ENCODE results near the gene LPAR6. TPM values are rescaled to one million over a fixed set of nuclear protein-coding genes. Genes with fewer than 3 reads are reported as not detected.
"Not testable (repeated sequence)": the region's sequence is repeated elsewhere in the genome, so short reads cannot be mapped to it uniquely, and the experiment has no call there.

LPAR6 gene
- polyA plus RNA-seq, 3 donors, result 47.9 to 56.0 (median 54.6) TPM

- not testable (repeated sequence) for DNase-seq (ENCODE audit: low read depth in 3 of 3, low spot score in 2 of 3)
Observed at GRCh38 chr13:48422003-48422402, 9.1 kb upstream of the LPAR6 start.

DNA sequence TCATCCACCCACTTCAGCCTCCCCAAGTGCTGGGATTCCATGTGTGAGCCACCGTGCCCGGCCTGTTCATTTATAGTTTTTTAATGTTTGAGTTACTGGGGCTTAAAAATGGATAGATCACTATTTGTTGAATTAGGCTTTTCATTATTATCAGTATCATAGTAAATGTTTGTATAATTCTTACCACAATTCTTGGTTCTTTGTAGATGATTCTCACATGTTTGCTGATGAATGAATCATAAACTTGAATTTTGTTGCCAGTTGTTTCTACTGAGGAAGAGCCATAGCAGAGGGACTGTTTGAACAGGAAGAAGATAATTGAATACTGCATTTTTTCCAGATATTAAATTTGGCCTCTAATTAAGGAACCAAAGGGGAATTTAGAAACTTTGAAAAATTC is 2.6 kb upstream of the LPAR6 start:
- DNase-seq (ENCODE audit: low read depth in 3 of 3, low spot score in 2 of 3), result no peak

DNA sequence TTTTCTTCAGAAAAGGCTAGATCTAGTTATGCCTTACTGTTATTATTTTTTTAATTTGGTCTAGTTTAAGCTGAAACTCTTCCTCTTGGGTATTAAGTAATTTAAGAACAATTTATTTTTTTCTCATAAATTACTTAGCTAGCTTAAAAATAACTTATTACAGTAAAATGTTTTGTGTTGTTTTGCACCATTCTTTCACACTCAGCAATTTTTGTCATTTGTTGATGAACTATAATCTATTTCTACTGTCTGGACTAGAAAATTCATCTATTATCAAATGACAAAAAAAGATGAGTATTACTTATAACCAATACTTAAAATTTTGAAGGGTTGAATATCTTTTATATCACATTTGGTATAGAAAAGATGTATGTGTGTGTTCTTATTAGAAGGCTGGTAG is 1.6 kb upstream of the LPAR6 start:
- DNase-seq (ENCODE audit: low read depth in 3 of 3, low spot score in 2 of 3), result no peak

- peak in 1 of 3 donors; percentile 42 for DNase-seq (ENCODE audit: low read depth in 3 of 3, low spot score in 2 of 3)
Observed at GRCh38 chr13:48411841-48412531, 927 bp downstream of the LPAR6 start.

GRCh38 chr13:48411147-48411794 is 1.6 kb downstream of the LPAR6 start:
- peak in 1 of 3 donors; percentile 31 for DNase-seq (ENCODE audit: low read depth in 3 of 3, low spot score in 2 of 3)

- DNase-seq (ENCODE audit: low read depth in 3 of 3, low spot score in 2 of 3), result no peak
Observed at GRCh38 chr13:48410199-48410598, 2.7 kb downstream of the LPAR6 start.

GRCh38 chr13:48405875-48406274 is 7.0 kb downstream of the LPAR6 start:
- DNase-seq (ENCODE audit: low read depth in 3 of 3, low spot score in 2 of 3), result no peak

DNA sequence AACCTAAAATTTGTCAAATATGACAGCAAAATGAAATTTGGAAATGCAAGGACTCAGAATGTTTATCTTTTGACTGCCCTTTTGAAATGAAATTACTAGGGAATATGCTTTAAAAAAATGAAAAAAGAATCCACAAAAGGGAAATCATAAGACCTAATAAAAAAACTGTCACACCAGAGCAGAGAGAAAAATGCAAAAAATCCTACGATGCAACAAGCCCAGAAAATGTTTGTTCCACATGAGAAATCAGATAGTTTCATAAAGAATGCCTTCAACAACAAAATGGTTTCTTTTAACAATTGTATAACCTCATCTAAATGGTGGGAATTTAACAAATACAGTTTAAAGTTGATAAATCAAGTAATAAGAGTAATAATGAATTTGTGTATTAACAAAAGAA is 8.0 kb downstream of the LPAR6 start:
- DNase-seq (ENCODE audit: low read depth in 3 of 3, low spot score in 2 of 3), result no peak

DNA sequence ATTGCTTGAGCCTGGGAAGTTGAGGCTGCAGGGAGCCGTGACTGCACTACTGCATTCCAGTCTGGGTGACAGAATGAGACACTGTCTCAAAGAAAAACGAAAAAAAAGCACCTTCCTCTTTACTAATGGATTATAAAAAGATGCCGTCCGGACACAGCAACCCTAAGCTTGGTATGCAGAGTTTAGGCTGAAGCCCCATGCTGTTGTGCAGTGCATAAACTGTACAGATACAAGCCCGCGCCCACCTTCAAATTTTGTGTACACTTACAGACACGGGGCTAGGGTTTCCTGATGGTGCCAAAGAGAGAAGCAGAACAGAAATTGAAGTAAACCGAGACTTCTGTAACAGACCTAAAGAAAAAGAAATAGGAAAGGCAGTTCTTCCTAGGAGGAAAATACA is 9.0 kb downstream of the LPAR6 start:
- no peak for DNase-seq (ENCODE audit: low read depth in 3 of 3, low spot score in 2 of 3)

DNA sequence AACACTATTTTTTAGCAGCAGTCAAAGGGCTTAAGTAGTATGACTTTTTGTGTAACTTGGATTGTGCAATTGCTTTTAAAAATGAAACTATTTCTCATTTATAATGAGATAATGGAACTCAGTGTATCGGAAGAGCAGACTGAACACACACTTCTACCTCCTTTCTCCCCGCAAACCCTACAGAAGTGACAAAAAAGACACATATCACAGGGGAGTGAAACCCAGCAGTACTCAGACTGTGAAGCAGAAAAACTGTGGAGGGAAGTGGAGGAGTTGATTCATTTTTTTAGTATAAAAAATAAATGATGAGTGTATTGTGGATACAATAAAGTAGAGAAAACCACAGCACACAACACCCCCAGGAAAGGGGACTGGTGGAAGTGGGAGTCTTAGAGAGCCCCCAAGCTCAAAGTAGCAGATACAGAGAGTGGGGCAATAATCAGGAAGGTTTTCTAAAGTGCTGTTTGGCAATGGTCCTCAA is 9.7 kb downstream of the LPAR6 start:
- no peak for DNase-seq (ENCODE audit: low read depth in 3 of 3, low spot score in 2 of 3)

GRCh38 chr13:48402325-48402932 is 10.5 kb downstream of the LPAR6 start:
- no peak for DNase-seq (ENCODE audit: low read depth in 3 of 3, low spot score in 2 of 3)

DNA sequence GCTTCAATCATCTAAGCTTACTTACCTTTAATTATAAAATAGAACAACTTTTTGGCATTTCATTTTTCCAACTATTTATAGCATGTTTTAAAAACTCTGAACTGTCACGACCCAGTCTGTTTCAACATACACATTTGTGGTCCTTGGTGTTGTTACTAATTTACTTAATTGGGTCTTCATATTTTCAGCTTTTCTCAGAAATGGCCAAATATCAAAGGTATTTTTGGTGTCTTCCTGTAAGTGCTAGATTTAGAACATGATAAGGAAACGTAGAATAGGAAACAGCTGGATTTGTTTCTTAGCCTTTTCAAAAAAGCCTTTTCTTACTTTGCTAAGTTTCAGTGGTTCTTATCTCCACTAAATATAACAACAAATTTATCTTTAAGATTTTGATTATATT is 11.4 kb downstream of the LPAR6 start:
- DNase-seq (ENCODE audit: low read depth in 3 of 3, low spot score in 2 of 3), result no peak

DNA sequence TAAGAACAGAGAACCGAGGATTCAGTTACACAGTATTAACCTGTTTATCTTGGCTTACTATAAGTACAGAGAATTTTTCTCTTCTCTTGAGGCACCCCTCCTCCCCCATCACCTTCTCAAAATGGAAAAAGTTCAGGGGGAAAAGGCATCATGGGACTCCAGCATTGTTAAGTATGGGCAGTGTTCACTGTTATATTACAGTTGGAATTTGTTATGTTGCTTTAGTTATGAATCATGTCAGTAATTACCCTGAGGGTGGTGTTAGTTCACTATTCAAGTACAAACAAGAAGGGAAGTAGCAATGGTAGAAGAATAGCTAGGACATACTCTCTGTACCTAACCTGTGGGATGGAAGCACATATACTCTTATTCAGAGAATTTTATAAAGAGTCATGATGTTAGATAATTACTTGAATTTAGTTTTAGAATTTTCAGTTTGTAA is 12.0 kb downstream of the LPAR6 start:
- DNase-seq (ENCODE audit: low read depth in 3 of 3, low spot score in 2 of 3), result no peak

GRCh38 chr13:48400090-48400694 is 12.7 kb downstream of the LPAR6 start:
- no peak for DNase-seq (ENCODE audit: low read depth in 3 of 3, low spot score in 2 of 3)

DNA sequence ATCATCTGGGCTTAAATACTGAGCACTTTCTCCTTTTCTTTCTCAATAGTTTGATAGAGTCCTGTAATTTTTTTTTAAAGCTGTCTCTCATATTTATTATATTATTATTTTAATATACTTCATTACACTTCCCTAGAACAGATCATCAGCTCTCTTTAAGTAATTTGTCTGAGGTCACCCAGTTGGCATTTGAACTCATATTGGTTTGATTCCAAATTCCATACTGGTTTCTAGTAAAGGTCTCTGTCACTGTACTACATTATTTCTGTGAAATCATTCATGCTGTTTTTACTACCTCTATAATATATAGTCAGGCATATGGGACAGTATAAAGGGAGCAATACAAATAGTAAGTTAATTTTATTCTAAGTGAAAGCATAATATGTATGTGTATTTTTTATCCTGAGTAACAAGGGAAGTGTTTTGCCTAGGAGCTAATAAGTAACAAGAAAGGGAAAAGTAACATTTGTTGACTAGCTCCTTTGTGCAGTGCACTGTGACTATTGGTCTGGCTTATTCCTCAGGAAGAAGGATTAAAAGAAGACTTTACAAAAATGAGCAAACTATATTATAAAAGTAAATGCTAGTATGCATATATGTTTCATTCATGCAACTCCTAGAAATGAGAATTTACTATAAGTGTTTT is 14.3 kb downstream of the LPAR6 start:
- DNase-seq (ENCODE audit: low read depth in 3 of 3, low spot score in 2 of 3), result no peak

- DNase-seq (ENCODE audit: low read depth in 3 of 3, low spot score in 2 of 3), result no peak
Observed at GRCh38 chr13:48397744-48398143, 15.2 kb downstream of the LPAR6 start.

DNA sequence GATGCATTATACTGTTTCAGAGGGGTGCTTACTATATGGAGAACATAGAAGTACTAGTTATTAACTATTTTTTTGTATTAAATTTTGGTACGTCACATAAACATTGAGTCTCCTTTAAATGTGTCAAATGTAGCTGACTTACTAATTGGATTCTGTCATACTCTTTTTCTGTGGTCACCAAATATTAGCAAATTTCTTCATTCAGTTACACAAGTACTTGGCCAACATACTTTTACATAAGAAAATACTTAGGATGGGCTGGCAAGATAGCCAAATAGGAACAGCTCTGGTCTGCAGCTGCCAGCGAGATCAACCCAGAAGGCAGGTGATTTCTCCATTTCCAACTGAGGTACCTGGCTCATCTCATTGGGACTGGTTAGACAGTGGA is 19.2 kb downstream of the LPAR6 start:
- no peak for DNase-seq (ENCODE audit: low read depth in 3 of 3, low spot score in 2 of 3)

DNA sequence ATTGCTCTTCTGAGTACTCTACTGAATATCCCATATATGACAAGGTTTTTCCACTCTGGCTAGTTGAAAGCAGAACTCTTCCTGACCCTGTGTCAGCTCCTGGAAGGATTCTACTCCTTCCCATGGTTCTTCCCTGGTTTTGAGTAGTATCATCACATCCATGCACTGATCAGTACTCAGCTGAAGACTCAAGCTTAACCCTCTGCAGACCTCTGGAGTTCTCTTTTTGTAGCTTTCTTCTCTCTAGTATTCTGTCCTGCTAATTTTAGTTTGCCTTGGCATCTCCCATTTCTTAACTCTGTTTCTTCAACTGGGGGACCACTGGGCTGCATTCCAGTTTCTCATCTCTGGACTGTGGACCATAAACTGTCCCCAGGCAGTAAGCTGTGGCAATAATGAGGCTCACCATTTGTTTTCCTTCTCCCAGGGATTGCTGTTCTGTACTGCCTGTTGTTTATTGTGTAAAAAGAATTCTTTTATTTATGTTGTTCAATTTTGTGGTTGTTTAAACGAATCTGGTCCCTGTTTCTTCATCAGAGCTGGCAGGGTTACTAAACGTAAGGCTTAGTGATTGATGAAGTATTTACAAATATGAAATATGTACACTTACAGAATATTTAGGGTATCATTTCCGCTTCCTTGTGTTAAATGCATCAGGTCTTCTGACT is 19.7 kb downstream of the LPAR6 start:
- DNase-seq (ENCODE audit: low read depth in 3 of 3, low spot score in 2 of 3), result no peak

- no peak for DNase-seq (ENCODE audit: low read depth in 3 of 3, low spot score in 2 of 3)
Observed at GRCh38 chr13:48391257-48391656, 21.7 kb downstream of the LPAR6 start.

DNA sequence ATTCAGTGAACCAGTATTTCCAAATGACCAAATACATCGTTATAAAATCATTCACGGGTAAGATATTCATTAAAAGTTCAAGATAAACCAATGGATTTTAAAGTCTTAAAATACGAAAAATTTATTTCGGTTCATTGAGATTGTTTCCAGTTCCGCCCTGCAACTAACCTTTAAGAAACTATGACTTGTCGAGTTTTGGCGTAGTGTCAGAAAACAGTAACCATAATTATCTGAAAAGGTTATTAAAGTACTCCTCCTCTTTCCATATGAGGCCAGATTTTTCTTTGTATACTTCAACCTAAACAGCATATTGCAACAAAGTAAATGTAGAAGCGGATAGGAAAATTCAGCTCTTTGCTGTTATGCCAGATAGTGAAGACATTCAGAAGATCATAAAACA is 26.1 kb downstream of the LPAR6 start:
- no peak for DNase-seq (ENCODE audit: low read depth in 3 of 3, low spot score in 2 of 3)

All from right renal cortex interstitium (tissue), 3 donors.